MCF 10A (cell line): ENCODE data around the gene XXYLT1. TPM values are rescaled to one million over a fixed set of nuclear protein-coding genes. Genes with fewer than 3 reads are reported as not detected.

Experiments
- BruUV-seq: library from RNA; stranded (reverse); fragments of 400-500 nt; replicated peaks from 2 replicates; lab custom pipeline; 2021; lab: Mats Ljungman, UMichigan
- CTCF ChIA-PET: fragments of 300-600 bp; sonication (Branson Sonifier 250); formaldehyde crosslinking; extraction: SDS; loops from one replicate; lab custom pipeline; 2021; ENCODE audit warnings: antibody characterized with exemption, inconsistent platforms; lab: Yijun Ruan, JAX
- POLR2A ChIA-PET: fragments of 300-600, 350-650 bp; sonication (Branson Sonifier 250); formaldehyde crosslinking; extraction: SDS; loops from one replicate; lab custom pipeline; 2020; ENCODE audit warnings: antibody characterized with exemption, inconsistent platforms; lab: Yijun Ruan, JAX
- DNase-seq: peaks from one replicate; pipeline ENCODE4 v3.0.0-alpha.2; 2018; ENCODE audit not compliant: unreplicated experiment
- H3K27ac Mint-ChIP-seq: one replicate; pipeline ENCODE4 v1.8.0; 2022; ENCODE audit warnings: mild to moderate bottlenecking, low read depth, mixed read lengths; ENCODE audit not compliant: unreplicated experiment
- H3K27me3 Mint-ChIP-seq: one replicate; pipeline ENCODE4 v1.8.0; 2022; ENCODE audit warnings: mixed read lengths; ENCODE audit not compliant: insufficient read depth, unreplicated experiment
- H3K36me3 Mint-ChIP-seq: one replicate; pipeline ENCODE4 v1.8.0; 2022; ENCODE audit warnings: mild to moderate bottlenecking, moderate library complexity, mixed read lengths; ENCODE audit not compliant: insufficient read depth, unreplicated experiment
- H3K4me1 Mint-ChIP-seq: one replicate; pipeline ENCODE4 v1.8.0; 2022; ENCODE audit warnings: mixed read lengths; ENCODE audit not compliant: insufficient read depth, unreplicated experiment
- H3K4me3 Mint-ChIP-seq: one replicate; pipeline ENCODE4 v1.8.0; 2022; ENCODE audit warnings: mild to moderate bottlenecking, moderate library complexity, mixed read lengths; ENCODE audit not compliant: unreplicated experiment
- H3K9me3 Mint-ChIP-seq: one replicate; pipeline ENCODE4 v1.8.0; 2022; ENCODE audit warnings: mixed read lengths; ENCODE audit not compliant: unreplicated experiment
- intact Hi-C: fragments of 100-400 bp; cut with micrococcal nuclease; formaldehyde crosslinking; loops from 2 replicates; pipeline ENCODE4 v1.14.1; 2022
- total RNA-seq: library from RNA; stranded (reverse); gene quantifications from 2 replicates; pipeline ENCODE4 v1.2.3, GENCODE V29; 2022
- TF ChIP-seq, protein P1 (sequence below): fragments of 200-600 bp; IDR thresholded peaks from one replicate; pipeline ENCODE4 v1.8.0; 2022; ENCODE audit warnings: antibody characterized with exemption, mild to moderate bottlenecking; ENCODE audit not compliant: unreplicated experiment

The XXYLT1 gene
- total RNA-seq, 1 experiment from 2014 or later: 10.0 TPM

DNA sequence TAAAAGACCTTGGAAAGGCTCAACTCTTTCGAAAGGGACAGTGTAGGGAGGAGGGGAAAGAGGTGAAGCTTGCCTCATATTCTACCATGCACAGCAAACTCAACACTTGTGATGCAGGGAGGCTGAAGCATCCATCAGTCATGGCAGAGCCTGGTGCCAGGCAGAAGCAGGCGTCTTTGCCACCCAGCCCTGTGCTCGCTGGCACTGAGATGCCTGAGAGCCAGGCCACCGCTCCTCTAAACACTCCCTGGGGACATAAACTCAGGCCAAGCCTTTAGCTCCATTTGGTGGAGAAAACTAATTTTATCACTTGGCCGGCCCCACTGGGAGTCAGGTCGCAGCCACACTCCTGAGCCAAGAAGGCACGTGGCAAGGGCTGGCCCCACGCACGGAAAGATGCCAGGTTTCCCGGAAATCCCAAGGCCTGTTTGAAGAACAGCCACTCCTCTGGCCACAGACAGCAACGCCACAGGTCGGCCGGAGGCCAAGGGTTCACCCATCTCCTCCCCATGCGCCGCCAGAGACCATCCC, 30.7 kb downstream of the XXYLT1 start:
- no peak overlapping the region for H3K27ac Mint-ChIP-seq
- CTCF ChIA-PET: interaction anchor here (0.5 to 1.1 kb wide), 3 partner anchors 14 to 56 kb away, joined by 4 to 5 read pairs (median 5); no protein-coding TSS in a partner anchor

DNA sequence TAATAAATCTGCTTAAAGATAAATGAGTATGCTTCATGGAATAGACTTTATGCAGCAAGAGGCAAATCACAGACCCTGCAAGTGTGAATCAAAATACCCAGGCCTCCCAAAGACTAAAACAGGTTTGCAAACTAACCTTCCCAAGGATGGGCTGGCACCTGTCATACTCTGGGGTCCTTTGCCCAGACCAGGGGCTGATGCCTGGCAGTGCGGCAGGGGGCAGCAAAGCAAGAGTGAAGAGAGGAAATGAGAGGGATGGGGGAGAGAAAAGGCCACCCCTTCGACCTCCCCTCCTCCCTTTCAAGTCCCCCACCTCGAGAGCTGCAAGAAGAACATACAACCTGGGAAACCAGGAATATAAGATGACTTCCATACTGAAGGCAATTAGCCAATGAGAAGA, 31.8 kb downstream of the XXYLT1 start:
- H3K27ac Mint-ChIP-seq: peak overlapping the region; percentile 4
- H3K4me1 Mint-ChIP-seq: peaks cover 8% of the 10 kb centered on the region
- H3K9me3 Mint-ChIP-seq: peaks cover 7% of the 10 kb centered on the region
- POLR2A ChIA-PET: no interaction called here
- BruUV-seq: no TSS peak
- CTCF ChIA-PET: interaction anchor here (0.6 to 0.8 kb wide), 3 partner anchors 21 to 597 kb away, joined by 3 to 5 read pairs (median 3); no protein-coding TSS in a partner anchor
- intact Hi-C loops: no loop called here
- DNase-seq: no peak
- no peak overlapping the region for H3K4me3 Mint-ChIP-seq
- H3K27me3 Mint-ChIP-seq: no peaks in the 10 kb centered on the region
- TF ChIP-seq, protein P1, sequence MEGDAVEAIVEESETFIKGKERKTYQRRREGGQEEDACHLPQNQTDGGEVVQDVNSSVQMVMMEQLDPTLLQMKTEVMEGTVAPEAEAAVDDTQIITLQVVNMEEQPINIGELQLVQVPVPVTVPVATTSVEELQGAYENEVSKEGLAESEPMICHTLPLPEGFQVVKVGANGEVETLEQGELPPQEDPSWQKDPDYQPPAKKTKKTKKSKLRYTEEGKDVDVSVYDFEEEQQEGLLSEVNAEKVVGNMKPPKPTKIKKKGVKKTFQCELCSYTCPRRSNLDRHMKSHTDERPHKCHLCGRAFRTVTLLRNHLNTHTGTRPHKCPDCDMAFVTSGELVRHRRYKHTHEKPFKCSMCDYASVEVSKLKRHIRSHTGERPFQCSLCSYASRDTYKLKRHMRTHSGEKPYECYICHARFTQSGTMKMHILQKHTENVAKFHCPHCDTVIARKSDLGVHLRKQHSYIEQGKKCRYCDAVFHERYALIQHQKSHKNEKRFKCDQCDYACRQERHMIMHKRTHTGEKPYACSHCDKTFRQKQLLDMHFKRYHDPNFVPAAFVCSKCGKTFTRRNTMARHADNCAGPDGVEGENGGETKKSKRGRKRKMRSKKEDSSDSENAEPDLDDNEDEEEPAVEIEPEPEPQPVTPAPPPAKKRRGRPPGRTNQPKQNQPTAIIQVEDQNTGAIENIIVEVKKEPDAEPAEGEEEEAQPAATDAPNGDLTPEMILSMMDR: no peak
- peaks cover 6% of the 10 kb centered on the region for H3K36me3 Mint-ChIP-seq

More for the DNA sequence above, 30.7 kb downstream of the XXYLT1 start:
- H3K4me1 Mint-ChIP-seq: peaks cover 8% of the 10 kb centered on the region
- peaks cover 6% of the 10 kb centered on the region for H3K36me3 Mint-ChIP-seq
- POLR2A ChIA-PET: interaction anchor here (0.6 kb wide), 1 partner anchor 77 kb away, joined by 4 read pairs; no protein-coding TSS in a partner anchor
- TF ChIP-seq, protein P1: no peak
- intact Hi-C loops: no loop called here
- no TSS peak for BruUV-seq
- DNase-seq: no peak
- no peak overlapping the region for H3K4me3 Mint-ChIP-seq
- H3K9me3 Mint-ChIP-seq: peaks cover 7% of the 10 kb centered on the region
- H3K27me3 Mint-ChIP-seq: no peaks in the 10 kb centered on the region

DNA sequence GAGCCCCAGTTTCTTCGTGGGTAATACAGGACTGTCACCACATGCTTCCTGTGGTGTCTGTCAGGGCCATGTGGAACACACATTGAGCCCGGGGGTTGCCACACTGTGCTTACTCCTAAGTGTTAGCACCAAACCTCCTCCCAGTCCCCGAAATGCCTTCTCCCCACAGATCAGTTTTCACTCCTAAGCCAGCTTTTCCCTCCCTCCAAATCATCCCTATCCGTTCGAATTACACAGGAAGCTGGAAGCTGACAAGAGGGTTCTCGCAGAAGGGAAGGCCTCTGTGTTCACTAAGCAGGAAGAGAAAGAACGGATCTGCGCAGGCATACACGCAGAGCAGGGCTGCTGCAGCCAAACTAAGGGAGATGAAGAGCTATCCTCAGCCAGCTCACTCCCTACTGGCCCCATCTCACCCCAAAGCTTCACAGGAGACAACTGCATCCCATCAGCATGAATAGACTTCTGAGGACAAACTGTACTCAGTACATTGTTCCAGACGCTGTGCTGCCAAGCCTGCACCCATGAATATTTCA, 32.3 kb downstream of the XXYLT1 start:
- H3K4me3 Mint-ChIP-seq: no peak overlapping the region
- no TSS peak for BruUV-seq
- CTCF ChIA-PET: no interaction called here
- DNase-seq: no peak
- POLR2A ChIA-PET: no interaction called here
- peaks cover 7% of the 10 kb centered on the region for H3K9me3 Mint-ChIP-seq
- peaks cover 8% of the 10 kb centered on the region for H3K4me1 Mint-ChIP-seq
- intact Hi-C loops: no loop called here
- H3K27me3 Mint-ChIP-seq: no peaks in the 10 kb centered on the region
- TF ChIP-seq, protein P1: no peak
- H3K27ac Mint-ChIP-seq: peak overlapping the region; percentile 4
- peaks cover 6% of the 10 kb centered on the region for H3K36me3 Mint-ChIP-seq

DNA sequence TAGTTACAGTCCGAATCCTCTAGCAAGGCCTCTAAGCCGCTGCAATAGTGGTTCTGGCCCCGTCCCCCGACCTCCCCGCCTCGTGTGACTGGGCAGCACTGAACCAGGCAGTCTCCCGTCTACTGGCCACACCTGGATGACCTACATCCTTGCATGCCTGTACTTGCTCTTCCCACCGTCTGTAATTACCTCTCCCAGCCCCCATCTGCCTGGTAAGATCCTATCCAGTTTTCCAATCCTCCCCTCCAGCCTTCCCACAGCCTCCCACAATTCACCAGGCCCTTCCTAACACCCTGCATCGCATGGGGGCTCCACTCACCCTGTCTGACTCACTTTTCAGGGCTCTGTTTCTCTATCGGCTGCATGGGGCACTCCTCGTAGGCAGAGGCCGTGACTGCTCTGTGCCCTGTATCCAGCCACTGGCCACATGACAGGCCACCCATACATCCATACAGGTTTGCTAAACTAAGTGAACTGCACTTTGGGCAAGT, 32.8 kb downstream of the XXYLT1 start:
- TF ChIP-seq, protein P1: no peak
- Mint-ChIP-seq H3K27ac (no peak overlapping the region), H3K36me3 (peaks cover 6% of the 10 kb centered on the region), H3K27me3 (no peaks in the 10 kb centered on the region), H3K4me3 (no peak overlapping the region), H3K4me1 (peaks cover 8% of the 10 kb centered on the region), H3K9me3 (peaks cover 7% of the 10 kb centered on the region)
- no TSS peak for BruUV-seq
- intact Hi-C loops: no loop called here
- peak; percentile 50 for DNase-seq
- POLR2A ChIA-PET: no interaction called here
- CTCF ChIA-PET: no interaction called here
